Measurements from ENCODE around the gene WDR72.
"Not testable (repeated sequence)": the region's sequence is repeated elsewhere in the genome, so short reads cannot be mapped to it uniquely, and the experiment has no call there.

Gene WDR72

GRCh38 chr15:53759411-53759931 is at the start of gene WDR72:
TSS of gene WDR72 (minus strand) at chr15:53759663. CDS start at chr15:53733149, 26,514 bp downstream.
- DNase-seq: no peak

GRCh38 chr15:53808058-53808706 is 48.7 kb upstream of the WDR72 start:
- no peak for DNase-seq

- no peak for DNase-seq
These were observed 48.0 kb upstream of the WDR72 start for GRCh38 chr15:53807501-53807900.

DNA sequence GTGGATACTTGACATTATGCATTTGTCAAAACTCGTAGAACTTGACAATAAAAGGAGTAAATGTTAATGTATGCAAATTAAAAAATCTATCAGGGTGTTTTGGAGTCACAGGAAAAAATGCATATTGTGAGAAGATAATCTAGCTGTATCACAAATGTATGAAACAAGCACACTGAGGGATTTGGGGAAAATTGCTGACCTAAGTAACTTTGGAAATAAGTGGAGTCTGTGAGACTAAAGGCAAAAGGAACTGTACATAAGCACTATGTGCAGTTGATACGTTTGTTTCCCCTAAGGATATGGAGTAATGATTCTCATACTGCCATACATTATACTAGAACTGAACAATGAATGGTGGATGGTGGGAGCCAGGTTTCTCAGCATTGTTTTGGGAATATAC is 43.2 kb upstream of the WDR72 start:
- DNase-seq: no peak

DNA sequence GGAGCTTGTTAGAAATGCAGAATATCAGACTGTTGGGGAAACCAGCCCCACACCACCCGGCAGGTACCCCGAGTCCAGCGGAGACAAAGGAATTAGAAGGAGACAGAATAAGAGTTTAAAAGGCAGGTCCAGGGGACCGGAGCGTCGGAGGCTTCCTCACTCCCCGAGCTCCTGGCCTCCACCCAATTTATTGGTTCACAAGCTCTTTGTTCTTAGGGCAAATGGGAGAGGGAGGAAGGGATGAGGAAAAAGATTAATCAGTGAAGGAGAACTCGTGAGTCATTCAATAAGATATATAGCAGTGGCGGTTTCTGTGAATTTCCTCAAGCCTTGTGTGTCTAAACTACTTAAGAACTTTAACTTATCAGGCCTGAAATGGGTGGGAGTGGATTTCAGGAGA is 32.1 kb upstream of the WDR72 start:
- DNase-seq: no peak

DNA sequence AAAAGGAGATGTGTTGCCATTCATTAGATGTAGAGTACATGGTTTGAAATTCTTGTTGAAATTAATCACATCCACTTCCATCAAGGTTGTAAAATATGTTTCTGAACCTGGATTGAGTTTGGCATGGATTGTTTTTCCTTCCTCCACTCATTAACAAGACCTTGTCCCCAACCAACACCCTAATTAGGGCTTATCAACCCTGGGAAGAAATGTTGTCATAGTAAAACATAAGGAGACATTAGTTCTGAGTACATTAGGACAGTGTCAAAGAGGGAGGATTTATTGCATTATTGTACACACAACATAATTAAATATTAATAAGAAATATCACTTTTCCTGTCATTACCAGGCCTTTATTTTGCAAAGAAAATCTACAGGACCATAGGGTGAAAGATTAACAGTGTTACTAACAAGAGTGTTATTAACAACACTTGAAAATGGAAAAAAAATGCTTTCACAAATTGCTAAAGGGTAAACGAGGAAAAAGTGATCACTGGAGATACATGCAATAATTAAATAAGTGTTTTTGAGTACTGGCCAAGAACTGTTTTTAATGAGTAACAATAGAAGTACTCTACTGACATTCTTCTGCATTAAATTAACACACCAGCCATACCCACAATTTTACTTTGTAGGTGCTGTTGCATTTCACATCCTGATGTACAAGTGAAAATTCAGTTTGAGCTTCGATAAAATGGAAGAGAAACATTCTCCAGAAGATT is 30.4 kb upstream of the WDR72 start:
- DNase-seq: no peak

- DNase-seq: no peak
These were observed 26.9 kb upstream of the WDR72 start for GRCh38 chr15:53786401-53786800.

DNA sequence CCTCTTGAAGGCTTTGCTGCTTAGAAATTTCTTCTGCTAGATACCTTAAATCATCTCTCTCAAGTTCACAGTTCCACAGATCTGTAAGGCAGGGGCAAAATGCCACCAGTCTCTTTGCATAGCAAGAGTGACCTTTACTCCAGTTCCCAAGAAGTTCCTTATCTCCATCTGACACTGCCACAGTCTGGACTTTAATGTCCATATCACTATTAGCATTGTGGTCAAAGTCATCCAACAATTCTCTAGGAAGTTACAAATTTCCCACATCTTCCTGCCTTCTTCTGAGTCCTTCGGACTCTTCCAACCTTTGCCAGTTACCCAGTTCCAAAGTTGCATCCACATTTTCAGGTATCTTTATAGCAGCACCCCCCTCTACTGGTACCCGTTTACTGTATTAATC is 25.8 kb upstream of the WDR72 start:
- DNase-seq: not testable (repeated sequence)

GRCh38 chr15:53762916-53763315 is 3.5 kb upstream of the WDR72 start:
- DNase-seq: no peak

DNA sequence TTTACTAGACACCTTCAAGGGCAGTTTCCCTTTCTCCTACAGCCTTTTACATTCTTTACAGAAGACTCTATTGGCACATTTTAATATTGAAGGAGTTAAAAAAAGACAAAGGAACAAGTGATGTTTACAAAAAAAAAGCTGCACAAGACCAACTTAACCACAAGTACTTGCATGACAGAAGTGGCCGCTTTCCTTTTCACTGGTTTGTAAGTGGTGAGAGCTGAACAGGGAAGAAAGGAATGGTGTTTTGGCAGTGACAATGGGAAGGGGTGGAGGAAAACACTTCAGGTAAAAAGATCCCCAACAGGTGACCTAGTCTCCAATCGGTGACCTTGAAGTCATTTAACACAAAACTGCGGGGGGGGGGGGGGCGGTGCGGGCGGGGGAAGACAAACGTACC is 1.1 kb downstream of the WDR72 start:
- DNase-seq: no peak

DNA sequence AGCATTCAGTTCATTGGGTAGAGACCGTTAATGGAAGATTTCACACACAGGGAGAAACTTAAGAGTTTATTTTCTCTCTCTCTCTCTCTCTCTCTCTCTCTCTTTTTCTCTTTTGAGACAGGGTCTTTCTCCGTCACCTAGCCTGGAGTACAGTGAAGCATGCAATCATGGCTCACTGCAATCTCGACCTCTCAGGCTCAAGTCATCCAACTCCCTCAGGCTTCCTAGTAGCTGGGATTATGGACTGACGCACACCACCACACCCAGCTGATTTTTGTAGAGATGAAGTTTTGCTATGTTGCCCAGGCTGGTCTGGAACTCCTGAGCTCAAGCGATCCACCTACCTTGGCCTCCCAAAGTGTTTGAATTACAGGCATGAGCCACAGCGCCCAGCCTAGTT is 1.6 kb downstream of the WDR72 start:
- no peak for DNase-seq

GRCh38 chr15:53753813-53754212 is 5.7 kb downstream of the WDR72 start:
- no peak for DNase-seq

- no peak for DNase-seq
These were observed 7.1 kb downstream of the WDR72 start for GRCh38 chr15:53752406-53752805.

DNA sequence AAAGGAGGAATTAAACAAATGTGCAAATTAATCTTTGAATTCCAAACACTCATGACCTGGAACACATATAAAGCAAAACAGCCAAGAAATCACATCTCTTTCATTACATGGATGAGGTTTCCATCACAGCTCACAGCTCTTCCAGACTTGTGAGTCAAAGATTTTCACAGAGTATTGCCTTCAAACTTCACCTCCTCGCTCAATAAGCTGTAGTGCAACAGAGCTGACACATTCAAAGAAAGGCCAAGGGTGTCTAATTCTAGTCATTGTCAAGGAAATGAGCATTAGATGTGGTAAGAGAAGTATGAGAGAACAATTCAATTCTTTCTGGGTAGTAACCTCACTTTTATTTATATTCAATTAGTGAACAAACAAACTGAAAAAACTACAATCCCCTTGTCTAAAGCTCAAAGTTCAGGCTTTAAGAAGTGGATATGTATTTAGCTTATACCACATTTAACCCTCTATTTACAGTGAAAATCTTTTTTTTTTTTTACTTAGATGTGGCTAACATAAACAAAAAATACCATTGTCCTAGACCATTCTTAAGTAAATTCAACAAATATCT is 11.9 kb downstream of the WDR72 start:
- DNase-seq: no peak

DNA sequence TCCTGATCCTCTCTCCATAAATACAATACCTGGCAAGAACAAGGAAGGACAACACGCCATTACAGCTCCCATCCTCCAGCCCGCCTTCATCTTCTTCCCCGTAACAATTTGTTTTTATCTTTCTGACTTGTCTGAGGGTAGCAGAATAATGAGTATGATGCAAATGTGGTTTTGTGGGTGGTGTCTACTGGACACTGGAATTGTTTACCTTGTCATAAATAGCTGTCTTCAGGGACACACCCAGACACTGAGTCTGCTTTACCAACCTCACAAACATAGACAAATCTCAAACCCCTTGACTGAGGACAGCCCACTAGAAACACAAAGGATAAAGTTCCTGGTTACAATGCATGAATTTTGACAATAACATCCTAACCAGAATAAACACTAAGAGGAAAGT is 13.4 kb downstream of the WDR72 start:
- no peak for DNase-seq

- DNase-seq: no peak
These were observed 19.8 kb downstream of the WDR72 start for GRCh38 chr15:53739651-53740050.

DNA sequence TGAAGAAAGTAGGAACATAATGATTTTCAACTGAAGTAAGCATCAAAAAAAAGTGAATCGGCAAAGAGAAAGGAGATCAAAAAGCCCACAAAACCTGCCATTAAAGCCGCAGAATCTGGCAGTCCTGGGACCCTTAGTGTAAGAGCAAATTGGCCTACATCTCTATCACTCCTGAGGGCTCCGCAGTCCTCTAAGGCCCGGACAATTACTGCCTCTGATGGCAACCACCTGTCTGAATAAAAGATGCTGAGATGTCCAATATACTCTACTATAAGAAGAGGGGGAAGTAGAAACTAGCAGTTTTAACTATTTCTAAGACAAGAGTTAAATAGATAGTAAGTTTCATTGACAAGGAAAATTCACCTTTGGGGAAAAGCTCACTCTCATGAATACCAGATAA is 20.3 kb downstream of the WDR72 start:
- no peak for DNase-seq

- DNase-seq: no peak
These were observed 38.0 kb downstream of the WDR72 start for GRCh38 chr15:53721334-53722087.

DNA sequence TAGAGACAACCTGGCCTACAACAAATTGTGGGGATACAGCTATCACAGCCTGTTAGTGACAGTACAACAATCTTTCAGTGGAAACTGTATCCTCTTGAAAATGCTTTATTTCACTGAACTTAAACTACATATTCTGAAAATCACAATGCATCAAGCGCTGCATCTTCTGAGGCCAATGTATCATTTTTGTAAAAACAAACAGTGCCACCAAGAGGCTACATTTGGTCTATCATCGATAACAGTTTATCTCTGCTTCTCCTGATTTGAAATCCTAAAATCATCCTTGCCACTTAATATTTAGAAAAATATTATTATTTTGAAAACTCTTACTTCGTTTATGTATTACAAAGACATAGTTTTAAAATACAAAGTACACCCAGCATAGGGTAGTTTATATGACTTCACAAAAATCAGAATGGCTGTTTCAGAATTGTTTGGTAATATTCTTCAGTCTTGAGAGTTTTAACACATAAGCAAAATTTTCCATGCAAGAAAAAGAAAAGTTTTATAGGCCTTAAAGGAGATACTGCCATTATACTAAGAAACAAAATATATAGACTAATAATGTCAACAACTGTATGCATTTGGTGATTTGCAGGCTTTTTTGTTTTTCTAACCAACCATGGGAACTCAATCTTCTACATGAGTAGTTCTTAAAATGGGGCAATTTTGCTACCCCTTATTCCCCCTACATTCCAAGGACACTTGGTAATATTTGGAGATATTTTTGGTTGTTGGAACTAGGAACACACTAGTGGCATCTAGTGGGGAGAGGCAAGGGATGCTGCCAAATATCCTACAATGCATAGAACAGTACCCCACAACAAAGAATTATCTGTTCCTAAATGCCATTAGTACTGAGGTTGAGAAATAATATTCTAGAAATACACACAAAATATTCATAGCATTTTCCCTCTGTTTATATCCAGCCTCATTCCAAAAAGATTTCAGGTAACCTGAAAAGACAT is 42.3 kb downstream of the WDR72 start:
- no peak for DNase-seq

DNA sequence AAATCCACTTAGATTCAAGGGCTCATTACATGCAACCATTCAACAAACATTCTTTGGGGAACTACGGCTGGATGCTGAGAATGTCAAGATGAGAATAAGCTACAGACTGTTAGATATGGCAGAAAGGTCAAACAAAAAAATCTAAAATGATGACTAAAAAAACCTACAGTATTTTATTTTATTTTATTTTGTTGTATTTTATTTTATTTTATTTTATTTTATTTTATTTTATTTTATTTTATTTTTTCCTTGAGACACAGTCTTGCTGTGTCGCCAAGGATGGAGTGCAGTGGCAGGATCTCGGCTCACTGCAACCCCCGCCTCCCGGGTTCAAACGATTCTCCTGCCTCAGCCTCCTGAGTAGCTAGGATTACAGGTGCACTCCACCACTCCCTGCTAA is 46.2 kb downstream of the WDR72 start:
- DNase-seq: no peak

DNA sequence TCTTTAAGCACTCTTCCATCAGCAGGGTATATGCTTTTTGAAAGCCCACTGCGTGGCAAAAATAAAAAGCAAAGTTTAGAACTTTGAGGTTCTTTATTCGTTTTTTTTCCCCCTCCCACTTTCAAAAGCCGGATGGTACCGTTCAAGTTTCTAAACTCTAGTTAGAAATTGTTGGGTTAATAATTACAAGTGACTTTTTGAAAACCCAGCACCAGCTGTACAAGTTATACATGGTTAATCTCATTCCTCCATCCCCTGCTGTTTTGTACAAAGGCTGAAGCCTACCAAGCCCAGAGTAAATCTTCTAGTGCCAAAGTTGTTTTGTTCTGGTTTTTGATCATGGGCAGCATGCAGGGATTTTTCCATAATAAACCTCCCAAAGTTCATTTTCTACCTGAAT is 48.6 kb downstream of the WDR72 start:
- no peak for DNase-seq

DNA sequence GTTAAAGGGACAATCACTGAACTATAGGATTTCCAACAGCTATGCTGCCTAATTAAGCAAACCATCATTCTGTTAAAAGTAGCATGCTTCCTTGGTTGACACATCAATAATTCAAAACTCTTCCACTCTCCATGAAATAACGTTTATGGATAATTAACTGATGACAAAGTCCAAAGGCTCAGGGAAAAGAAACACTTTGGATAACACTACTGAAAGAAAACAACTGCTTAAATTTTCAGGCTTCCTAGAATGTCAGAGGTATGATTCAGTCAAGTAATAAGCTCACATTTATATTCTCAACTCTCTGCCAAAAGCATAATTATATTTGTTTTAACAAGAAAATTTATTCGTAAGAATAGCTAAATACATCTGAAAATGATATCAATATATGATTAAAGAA is 49.6 kb downstream of the WDR72 start:
- no peak for DNase-seq

Measured in stimulated activated CD4-positive, alpha-beta T cell treated with anti-CD3 and anti-CD28 coated beads, Interleukin-4, amount 100 ng/mL, for 24 hours (primary cell).